SK-N-SH treated with all-trans-retinoic acid at 6 μM for 48 hours (cell line): ENCODE measurements around the gene KRABD2.

Source experiments
- ATAC-seq: fragments of 200-7000 bp; cut with Tn5 transposase; 3 replicates; pipeline ENCODE4 v1.9.1; 2020; ENCODE audit warnings: mild to moderate bottlenecking, moderate library complexity
- ARNTL ChIP-seq: fragments of 450-650 bp; formaldehyde crosslinking; IDR thresholded peaks from 2 replicates; pipeline ENCODE4 v1.5.0; 2020; ENCODE audit warnings: low read depth, mild to moderate bottlenecking, moderate library complexity, borderline replicate concordance
- BACH2 ChIP-seq: fragments of 250-450 bp; sonication (Bioruptor Pico); IDR thresholded peaks from 2 replicates; pipeline ENCODE4 v1.9.0; 2021; ENCODE audit warnings: mild to moderate bottlenecking, borderline replicate concordance
- CREB5 ChIP-seq: fragments of 250-450 bp; sonication (Bioruptor Pico); IDR thresholded peaks from 2 replicates; pipeline ENCODE4 v1.5.1; 2020; ENCODE audit warnings: low read depth, mild to moderate bottlenecking, moderate library complexity
- CSDC2 ChIP-seq: fragments of 250-450 bp; sonication (Bioruptor Pico); IDR thresholded peaks from 2 replicates; pipeline ENCODE4 v1.5.0; 2020; ENCODE audit warnings: mild to moderate bottlenecking, moderate library complexity
- CSRNP3 ChIP-seq: fragments of 250-450 bp; sonication (Bioruptor Pico); IDR thresholded peaks from 2 replicates; pipeline ENCODE4 v1.5.1; 2021; ENCODE audit warnings: mild to moderate bottlenecking, moderate library complexity
- ESRRG ChIP-seq: fragments of 250-450 bp; sonication (Bioruptor Pico); IDR thresholded peaks from 2 replicates; pipeline ENCODE4 v1.6.1; 2021; ENCODE audit warnings: mild to moderate bottlenecking
- GLIS3 ChIP-seq: fragments of 250-450 bp; sonication (Bioruptor Pico); IDR thresholded peaks from 2 replicates; pipeline ENCODE4 v1.5.0; 2020; ENCODE audit warnings: mild to moderate bottlenecking, moderate library complexity
- ISL1 ChIP-seq: fragments of 250-450 bp; sonication (Bioruptor Pico); IDR thresholded peaks from 2 replicates; pipeline ENCODE4 v2.1.2; 2022; ENCODE audit warnings: mild to moderate bottlenecking, moderate library complexity
- OSR1 ChIP-seq: fragments of 250-450 bp; sonication (Bioruptor Pico); IDR thresholded peaks from 2 replicates; pipeline ENCODE4 v1.8.0; 2022; ENCODE audit warnings: moderate library complexity, mild to moderate bottlenecking, inconsistent platforms
- PATZ1 ChIP-seq: fragments of 250-450 bp; sonication (Bioruptor Pico); IDR thresholded peaks from 2 replicates; pipeline ENCODE4 v1.8.0; 2020; ENCODE audit warnings: mild to moderate bottlenecking, moderate library complexity, borderline replicate concordance
- POU6F1 ChIP-seq: fragments of 250-450 bp; sonication (Bioruptor Pico); IDR thresholded peaks from 2 replicates; pipeline ENCODE4 v1.8.0; 2021; ENCODE audit warnings: low read depth, mild to moderate bottlenecking, moderate library complexity, borderline replicate concordance
- PPARA ChIP-seq: fragments of 250-450 bp; sonication (Bioruptor Pico); IDR thresholded peaks from 2 replicates; pipeline ENCODE4 v1.5.0; 2020; ENCODE audit warnings: mild to moderate bottlenecking, borderline replicate concordance
- SNAI2 ChIP-seq: fragments of 250-450 bp; sonication (Bioruptor Pico); IDR thresholded peaks from 2 replicates; pipeline ENCODE4 v1.5.0; 2020; ENCODE audit warnings: mild to moderate bottlenecking, moderate library complexity
- TCF4 ChIP-seq: fragments of 250-450 bp; sonication (Bioruptor Pico); IDR thresholded peaks from 2 replicates; pipeline ENCODE4 v1.8.0; 2021; ENCODE audit warnings: mild to moderate bottlenecking, moderate library complexity, borderline replicate concordance
- TOX ChIP-seq: fragments of 250-450 bp; sonication (Bioruptor Pico); IDR thresholded peaks from 2 replicates; pipeline ENCODE4 v1.8.0; 2021; ENCODE audit warnings: mild to moderate bottlenecking, moderate library complexity, borderline replicate concordance
- ZC3H10 ChIP-seq: fragments of 250-450 bp; sonication (Bioruptor Pico); IDR thresholded peaks from 2 replicates; pipeline ENCODE4 v1.5.1; 2021; ENCODE audit warnings: mild to moderate bottlenecking, moderate library complexity
- ZFP3 ChIP-seq: fragments of 250-450 bp; sonication (Bioruptor Pico); IDR thresholded peaks from 2 replicates; pipeline ENCODE4 v1.5.0; 2020; ENCODE audit warnings: mild to moderate bottlenecking, moderate library complexity
- ZFP30 ChIP-seq: fragments of 450-650 bp; formaldehyde crosslinking; IDR thresholded peaks from 2 replicates; pipeline ENCODE4 v1.5.0; 2022; ENCODE audit warnings: mild to moderate bottlenecking, moderate library complexity
- ZNF565 ChIP-seq: fragments of 450-650 bp; formaldehyde crosslinking; conservative IDR thresholded peaks from 2 replicates; pipeline ENCODE4 v1.5.0; 2020; ENCODE audit warnings: low read depth, mild to moderate bottlenecking, moderate library complexity
- ZNF70 ChIP-seq: fragments of 450-650 bp; formaldehyde crosslinking; IDR thresholded peaks from 2 replicates; pipeline ENCODE4 v1.5.0; 2020; ENCODE audit warnings: mild to moderate bottlenecking, moderate library complexity
- ZNF8 ChIP-seq: fragments of 450-650 bp; formaldehyde crosslinking; IDR thresholded peaks from 2 replicates; pipeline ENCODE4 v1.5.0; 2020; ENCODE audit warnings: mild to moderate bottlenecking, moderate library complexity

KRABD2 gene

GRCh38 chr17:8372422-8372821 lies 4.1 kb downstream of the KRABD2 start:
- ATAC-seq: no peak
- TF ChIP-seq ZNF70 (CRISPR knock-in tag) (no peak), ZNF565 (CRISPR knock-in tag) (no peak), ISL1 (CRISPR knock-in tag) (no peak), PATZ1 (CRISPR knock-in tag) (no peak), ARNTL (CRISPR knock-in tag) (no peak), SNAI2 (CRISPR knock-in tag) (no peak), ZC3H10 (no peak), BACH2 (CRISPR knock-in tag) (no peak), GLIS3 (no peak), ZFP3 (no peak), CREB5 (CRISPR knock-in tag) (no peak), ZFP30 (CRISPR knock-in tag) (no peak), TCF4 (CRISPR knock-in tag) (no peak), PPARA (CRISPR knock-in tag) (no peak), CSDC2 (no peak)
- TF ChIP-seq, all 23 proteins: peak for 0

GRCh38 chr17:8371786-8372185 lies 4.7 kb downstream of the KRABD2 start:
- ATAC-seq: no peak
- TF ChIP-seq ISL1 (CRISPR knock-in tag) (no peak), OSR1 (CRISPR knock-in tag) (no peak), ZNF565 (CRISPR knock-in tag) (no peak), TCF4 (CRISPR knock-in tag) (no peak), POU6F1 (no peak), ZC3H10 (no peak), TOX (CRISPR knock-in tag) (no peak), GLIS3 (no peak), ZFP3 (no peak), CREB5 (CRISPR knock-in tag) (no peak), ZNF8 (CRISPR knock-in tag) (no peak), BACH2 (CRISPR knock-in tag) (no peak), ZNF70 (CRISPR knock-in tag) (no peak), PPARA (CRISPR knock-in tag) (no peak), CSRNP3 (CRISPR knock-in tag) (no peak)

- ATAC-seq: no peak
- TF ChIP-seq TCF4 (CRISPR knock-in tag) (no peak), ZNF70 (CRISPR knock-in tag) (no peak), GLIS3 (no peak), CSRNP3 (CRISPR knock-in tag) (no peak), ESRRG (CRISPR knock-in tag) (no peak), BACH2 (CRISPR knock-in tag) (no peak), POU6F1 (no peak), ARNTL (CRISPR knock-in tag) (no peak), TOX (CRISPR knock-in tag) (no peak), PPARA (CRISPR knock-in tag) (no peak), SNAI2 (CRISPR knock-in tag) (no peak), CSDC2 (no peak), CREB5 (CRISPR knock-in tag) (no peak), ZNF8 (CRISPR knock-in tag) (no peak), OSR1 (CRISPR knock-in tag) (no peak), ZNF565 (CRISPR knock-in tag) (no peak)
Observed at GRCh38 chr17:8369944-8370343, 6.6 kb downstream of the KRABD2 start.
